ENCODE data around the gene C14orf132.

- TF ChIP-seq CTCF (IDR thresholded peaks at IDR 0.05) (no peak), POLR2A (IDR thresholded peaks at IDR 0.05) (no peak)
These were observed 27.6 kb upstream of the C14orf132 start for GRCh38 chr14:96011607-96012006.
